ENCODE results near the gene CCL13. TPM values are rescaled to one million over a fixed set of nuclear protein-coding genes. Genes with fewer than 3 reads are reported as not detected.

The CCL13 gene
- total and polyA plus RNA-seq, 4 donors = 0.12 to 0.84 TPM; not detected in 2

DNA sequence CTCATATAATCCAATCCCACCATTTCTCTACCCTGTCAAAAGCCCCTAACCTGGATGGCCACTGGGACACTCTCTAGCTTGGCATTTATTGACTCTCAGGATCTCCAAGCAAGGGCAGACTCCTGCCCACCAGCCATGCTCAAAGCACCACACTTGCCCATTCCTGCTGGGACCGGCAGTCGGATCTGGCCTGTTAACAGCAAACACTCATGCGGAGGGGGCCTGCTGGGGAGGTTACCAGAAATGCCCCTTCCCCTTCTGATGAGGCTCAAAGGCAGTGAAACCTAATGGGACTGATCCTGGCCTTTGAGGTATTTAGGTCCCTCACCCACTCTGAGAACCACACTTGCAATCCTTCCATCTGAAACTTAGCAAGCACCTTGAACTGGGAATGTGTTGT lies 13.3 kb downstream of the CCL13 start:
- H3K9ac ChIP-seq (ENCODE audit: low read depth in 1 of 2, low read length in 2 of 2) = no peak overlapping the region
- 96% methylated on average over 3 of the region's 3 CpGs for WGBS
- no peak overlapping the region for H3K4me3 ChIP-seq (ENCODE audit: low read depth in 1 of 3, low read length in 3 of 3)
- no peak for DNase-seq (ENCODE audit: low spot score)
- TF ChIP-seq, protein P1, sequence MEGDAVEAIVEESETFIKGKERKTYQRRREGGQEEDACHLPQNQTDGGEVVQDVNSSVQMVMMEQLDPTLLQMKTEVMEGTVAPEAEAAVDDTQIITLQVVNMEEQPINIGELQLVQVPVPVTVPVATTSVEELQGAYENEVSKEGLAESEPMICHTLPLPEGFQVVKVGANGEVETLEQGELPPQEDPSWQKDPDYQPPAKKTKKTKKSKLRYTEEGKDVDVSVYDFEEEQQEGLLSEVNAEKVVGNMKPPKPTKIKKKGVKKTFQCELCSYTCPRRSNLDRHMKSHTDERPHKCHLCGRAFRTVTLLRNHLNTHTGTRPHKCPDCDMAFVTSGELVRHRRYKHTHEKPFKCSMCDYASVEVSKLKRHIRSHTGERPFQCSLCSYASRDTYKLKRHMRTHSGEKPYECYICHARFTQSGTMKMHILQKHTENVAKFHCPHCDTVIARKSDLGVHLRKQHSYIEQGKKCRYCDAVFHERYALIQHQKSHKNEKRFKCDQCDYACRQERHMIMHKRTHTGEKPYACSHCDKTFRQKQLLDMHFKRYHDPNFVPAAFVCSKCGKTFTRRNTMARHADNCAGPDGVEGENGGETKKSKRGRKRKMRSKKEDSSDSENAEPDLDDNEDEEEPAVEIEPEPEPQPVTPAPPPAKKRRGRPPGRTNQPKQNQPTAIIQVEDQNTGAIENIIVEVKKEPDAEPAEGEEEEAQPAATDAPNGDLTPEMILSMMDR (IDR thresholded peaks at IDR 0.05; ENCODE audit: low read depth, low read length, missing input control) = no peak
- no peak for TF ChIP-seq FOXA1 (IDR thresholded peaks at IDR 0.05)
- TF ChIP-seq MAX (IDR thresholded peaks at IDR 0.05) = no peak
- no peak for TF ChIP-seq RAD21 (IDR thresholded peaks at IDR 0.05)
- no peak for TF ChIP-seq HNF4A (conservative IDR thresholded peaks at IDR 0.05)
- no peak for TF ChIP-seq JUND (IDR thresholded peaks at IDR 0.05)
- TF ChIP-seq, protein P2, sequence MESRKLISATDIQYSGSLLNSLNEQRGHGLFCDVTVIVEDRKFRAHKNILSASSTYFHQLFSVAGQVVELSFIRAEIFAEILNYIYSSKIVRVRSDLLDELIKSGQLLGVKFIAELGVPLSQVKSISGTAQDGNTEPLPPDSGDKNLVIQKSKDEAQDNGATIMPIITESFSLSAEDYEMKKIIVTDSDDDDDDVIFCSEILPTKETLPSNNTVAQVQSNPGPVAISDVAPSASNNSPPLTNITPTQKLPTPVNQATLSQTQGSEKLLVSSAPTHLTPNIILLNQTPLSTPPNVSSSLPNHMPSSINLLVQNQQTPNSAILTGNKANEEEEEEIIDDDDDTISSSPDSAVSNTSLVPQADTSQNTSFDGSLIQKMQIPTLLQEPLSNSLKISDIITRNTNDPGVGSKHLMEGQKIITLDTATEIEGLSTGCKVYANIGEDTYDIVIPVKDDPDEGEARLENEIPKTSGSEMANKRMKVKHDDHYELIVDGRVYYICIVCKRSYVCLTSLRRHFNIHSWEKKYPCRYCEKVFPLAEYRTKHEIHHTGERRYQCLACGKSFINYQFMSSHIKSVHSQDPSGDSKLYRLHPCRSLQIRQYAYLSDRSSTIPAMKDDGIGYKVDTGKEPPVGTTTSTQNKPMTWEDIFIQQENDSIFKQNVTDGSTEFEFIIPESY (IDR thresholded peaks at IDR 0.05) = no peak
- no peak for TF ChIP-seq HNF4G (IDR thresholded peaks at IDR 0.05)
- TF ChIP-seq EGR1 (IDR thresholded peaks at IDR 0.05; ENCODE audit: low read depth in 2 of 2) = no peak
- TF ChIP-seq, protein P3, sequence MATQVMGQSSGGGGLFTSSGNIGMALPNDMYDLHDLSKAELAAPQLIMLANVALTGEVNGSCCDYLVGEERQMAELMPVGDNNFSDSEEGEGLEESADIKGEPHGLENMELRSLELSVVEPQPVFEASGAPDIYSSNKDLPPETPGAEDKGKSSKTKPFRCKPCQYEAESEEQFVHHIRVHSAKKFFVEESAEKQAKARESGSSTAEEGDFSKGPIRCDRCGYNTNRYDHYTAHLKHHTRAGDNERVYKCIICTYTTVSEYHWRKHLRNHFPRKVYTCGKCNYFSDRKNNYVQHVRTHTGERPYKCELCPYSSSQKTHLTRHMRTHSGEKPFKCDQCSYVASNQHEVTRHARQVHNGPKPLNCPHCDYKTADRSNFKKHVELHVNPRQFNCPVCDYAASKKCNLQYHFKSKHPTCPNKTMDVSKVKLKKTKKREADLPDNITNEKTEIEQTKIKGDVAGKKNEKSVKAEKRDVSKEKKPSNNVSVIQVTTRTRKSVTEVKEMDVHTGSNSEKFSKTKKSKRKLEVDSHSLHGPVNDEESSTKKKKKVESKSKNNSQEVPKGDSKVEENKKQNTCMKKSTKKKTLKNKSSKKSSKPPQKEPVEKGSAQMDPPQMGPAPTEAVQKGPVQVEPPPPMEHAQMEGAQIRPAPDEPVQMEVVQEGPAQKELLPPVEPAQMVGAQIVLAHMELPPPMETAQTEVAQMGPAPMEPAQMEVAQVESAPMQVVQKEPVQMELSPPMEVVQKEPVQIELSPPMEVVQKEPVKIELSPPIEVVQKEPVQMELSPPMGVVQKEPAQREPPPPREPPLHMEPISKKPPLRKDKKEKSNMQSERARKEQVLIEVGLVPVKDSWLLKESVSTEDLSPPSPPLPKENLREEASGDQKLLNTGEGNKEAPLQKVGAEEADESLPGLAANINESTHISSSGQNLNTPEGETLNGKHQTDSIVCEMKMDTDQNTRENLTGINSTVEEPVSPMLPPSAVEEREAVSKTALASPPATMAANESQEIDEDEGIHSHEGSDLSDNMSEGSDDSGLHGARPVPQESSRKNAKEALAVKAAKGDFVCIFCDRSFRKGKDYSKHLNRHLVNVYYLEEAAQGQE (IDR thresholded peaks at IDR 0.05) = no peak
- no peaks in the 10 kb centered on the region for H3K9me3 ChIP-seq (ENCODE audit: control insufficient read depth in 4 of 4, low read length in 3 of 4)
- H3K36me3 ChIP-seq (ENCODE audit: control insufficient read depth in 4 of 4, insufficient read depth in 3 of 4, low read depth in 1 of 4, low read length in 3 of 4) = no peaks in the 10 kb centered on the region
- no peak overlapping the region for H3K27ac ChIP-seq (ENCODE audit: low read depth in 1 of 2, low read length in 2 of 2)
- H3K4me1 ChIP-seq (ENCODE audit: control insufficient read depth in 4 of 4, insufficient read depth in 4 of 4, low read length in 3 of 4) = peaks cover 7 to 20% (median 18%) of the 10 kb centered on the region in 4 donors
- H3K27me3 ChIP-seq (ENCODE audit: control insufficient read depth in 4 of 4, insufficient read depth in 4 of 4, low read length in 3 of 4) = no peaks in the 10 kb centered on the region

DNA sequence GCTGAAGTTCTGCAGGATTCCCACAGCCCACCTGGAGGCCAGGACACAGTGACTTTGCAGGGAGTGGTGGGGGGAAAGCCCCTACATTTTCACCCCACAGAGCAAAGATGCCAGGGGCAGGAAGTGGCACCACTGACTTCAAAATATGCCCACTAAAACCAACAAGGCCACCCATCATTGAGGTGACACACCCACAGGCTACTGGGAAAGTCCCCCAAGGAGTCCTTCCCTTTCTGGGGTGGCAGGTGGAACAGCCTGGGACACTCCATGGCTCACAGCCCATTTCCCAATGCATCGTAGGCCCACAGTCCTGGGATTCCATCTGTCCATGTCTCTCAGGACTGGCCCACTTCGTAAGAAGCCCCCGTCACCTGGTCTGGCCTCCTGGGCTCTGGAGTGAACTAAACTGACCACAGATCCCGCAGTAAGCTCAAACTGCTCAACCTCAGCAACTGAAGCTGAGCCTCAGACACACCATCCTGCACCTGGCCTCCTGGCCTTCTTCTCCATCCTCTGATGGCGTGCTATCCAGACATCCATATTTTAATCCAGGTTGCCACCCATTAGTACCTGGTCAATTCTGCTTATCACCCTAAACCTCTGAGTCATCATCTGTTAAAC lies 14.2 kb downstream of the CCL13 start:
- H3K9me3 ChIP-seq (ENCODE audit: control insufficient read depth in 4 of 4, low read length in 3 of 4) = no peaks in the 10 kb centered on the region
- no peak overlapping the region for H3K9ac ChIP-seq (ENCODE audit: low read depth in 1 of 2, low read length in 2 of 2)
- no peak overlapping the region for H3K4me3 ChIP-seq (ENCODE audit: low read depth in 1 of 3, low read length in 3 of 3)
- no peaks in the 10 kb centered on the region for H3K36me3 ChIP-seq (ENCODE audit: control insufficient read depth in 4 of 4, insufficient read depth in 3 of 4, low read depth in 1 of 4, low read length in 3 of 4)
- H3K4me1 ChIP-seq (ENCODE audit: control insufficient read depth in 4 of 4, insufficient read depth in 4 of 4, low read length in 3 of 4) = peaks cover 7 to 19% (median 18%) of the 10 kb centered on the region in 4 donors
- no peaks in the 10 kb centered on the region for H3K27me3 ChIP-seq (ENCODE audit: control insufficient read depth in 4 of 4, insufficient read depth in 4 of 4, low read length in 3 of 4)
- H3K27ac ChIP-seq (ENCODE audit: low read depth in 1 of 2, low read length in 2 of 2) = no peak overlapping the region
- no peak for DNase-seq (ENCODE audit: low spot score)
- WGBS = 95% methylated on average over 5 of the region's 5 CpGs
- TF ChIP-seq JUND (IDR thresholded peaks at IDR 0.05) (no peak), NR2F2 (IDR thresholded peaks at IDR 0.05) (no peak), RXRA (IDR thresholded peaks at IDR 0.05) (no peak), GABPA (IDR thresholded peaks at IDR 0.05 in 1 of 2, conservative IDR thresholded peaks at IDR 0.05 in 1 of 2) (no peak), FOXA2 (IDR thresholded peaks at IDR 0.05) (no peak), RAD21 (IDR thresholded peaks at IDR 0.05) (no peak), HNF4G (IDR thresholded peaks at IDR 0.05) (no peak), FOXA1 (IDR thresholded peaks at IDR 0.05) (no peak), HNF4A (conservative IDR thresholded peaks at IDR 0.05) (no peak), MAX (IDR thresholded peaks at IDR 0.05) (no peak), TAF1 (conservative IDR thresholded peaks at IDR 0.05) (no peak), EGR1 (IDR thresholded peaks at IDR 0.05; ENCODE audit: low read depth in 2 of 2) (no peak)
- TF ChIP-seq, protein P4, sequence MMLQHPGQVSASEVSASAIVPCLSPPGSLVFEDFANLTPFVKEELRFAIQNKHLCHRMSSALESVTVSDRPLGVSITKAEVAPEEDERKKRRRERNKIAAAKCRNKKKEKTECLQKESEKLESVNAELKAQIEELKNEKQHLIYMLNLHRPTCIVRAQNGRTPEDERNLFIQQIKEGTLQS (IDR thresholded peaks at IDR 0.05) = no peak
- TF ChIP-seq, protein P3 (IDR thresholded peaks at IDR 0.05) = no peak
- TF ChIP-seq, protein P1 (IDR thresholded peaks at IDR 0.05; ENCODE audit: low read depth, low read length, missing input control) = no peak
